Measurements from ENCODE around the gene ZMIZ1.
"Not testable (repeated sequence)": the region's sequence is repeated elsewhere in the genome, so short reads cannot be mapped to it uniquely, and the experiment has no call there.

Gene ZMIZ1

DNA sequence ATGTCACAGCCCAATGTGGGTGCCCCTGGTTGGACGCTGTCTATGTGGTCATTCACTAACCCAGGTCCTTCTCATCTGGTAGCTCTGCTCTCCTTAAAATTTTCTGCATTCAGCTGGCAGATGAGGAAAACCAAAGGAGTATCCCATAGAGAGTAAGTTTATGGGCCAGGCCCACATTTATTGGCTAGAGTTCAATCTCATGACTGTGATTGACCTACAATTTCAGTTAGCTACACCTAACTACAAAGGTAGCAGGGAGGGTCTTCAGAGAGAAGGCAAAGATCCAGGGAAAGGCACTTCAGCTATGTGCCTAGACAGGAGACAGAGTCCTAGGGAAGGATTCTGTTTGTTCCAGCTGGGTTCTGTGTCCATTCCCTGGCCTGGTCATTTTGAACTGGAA, 254.8 kb downstream of the ZMIZ1 start:
- no peak for DNase-seq (ENCODE audit: low spot score)

DNA sequence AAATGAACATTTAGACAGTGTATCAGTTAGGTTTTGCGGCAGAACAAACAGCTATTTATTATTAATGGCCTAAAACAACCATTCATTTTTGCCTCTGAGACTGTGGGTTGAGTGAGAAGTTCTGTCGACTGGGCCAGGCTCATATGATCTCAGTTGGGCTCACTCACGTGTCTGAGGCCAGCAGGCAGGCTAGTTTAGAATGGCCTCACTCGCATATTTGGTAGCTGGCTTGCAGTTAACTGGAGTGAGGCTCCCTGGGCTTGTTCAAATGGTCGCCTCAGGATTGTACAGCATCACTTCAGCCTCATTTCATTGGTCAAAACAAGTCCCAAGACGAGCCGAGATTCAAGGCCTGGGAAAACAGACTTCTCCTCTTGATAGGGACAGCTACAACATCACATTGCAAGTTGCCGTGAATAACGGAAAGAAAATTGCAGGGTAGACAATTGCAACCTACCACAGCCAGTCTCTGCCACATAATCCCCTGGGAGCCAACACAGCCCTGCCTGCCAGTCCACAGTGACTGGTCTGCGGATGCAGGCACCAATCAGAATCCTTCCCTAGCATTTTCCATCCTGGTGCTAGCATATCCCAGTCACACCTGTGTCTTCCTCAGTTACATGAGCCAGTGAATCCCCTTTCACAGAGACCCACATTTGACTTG, 255.4 kb downstream of the ZMIZ1 start:
- DNase-seq (ENCODE audit: low spot score) = no peak

DNA sequence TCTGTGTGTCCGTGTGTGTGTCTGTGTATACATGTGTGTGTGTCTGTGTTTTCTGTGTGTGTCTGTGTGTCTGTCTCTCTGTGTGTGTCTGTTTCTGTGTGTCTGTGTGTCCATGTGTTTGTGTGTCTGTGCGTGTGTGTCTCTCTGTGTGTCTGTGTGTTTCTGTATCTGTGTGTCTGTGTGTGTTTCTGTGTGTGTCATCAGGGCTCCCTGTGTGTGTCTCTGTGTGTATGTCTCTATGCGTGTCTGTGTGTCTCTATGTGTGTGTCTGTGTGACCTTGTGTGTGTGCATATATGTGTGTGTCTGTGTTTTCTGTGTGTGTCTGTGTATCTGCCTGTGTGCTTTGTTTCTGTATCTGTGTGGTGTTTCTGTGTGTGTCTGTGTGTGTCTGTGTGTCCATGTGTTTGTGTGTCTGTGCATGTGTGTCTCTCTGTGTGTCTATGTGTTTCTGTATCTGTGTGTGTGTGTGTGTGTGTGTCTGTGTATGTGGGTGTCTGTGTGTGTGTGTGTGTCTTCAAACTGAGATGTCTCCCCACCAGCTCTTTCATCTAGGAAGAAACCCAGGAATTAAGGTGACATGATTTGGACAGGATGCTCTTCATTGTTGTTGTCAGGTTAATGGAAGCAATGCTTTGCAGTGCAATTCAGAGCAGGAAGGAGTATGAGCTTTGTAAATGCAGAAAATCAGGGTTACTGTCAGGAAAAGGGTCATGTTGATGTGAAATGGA, 257.8 kb downstream of the ZMIZ1 start:
- DNase-seq (ENCODE audit: low spot score) = no peak

DNA sequence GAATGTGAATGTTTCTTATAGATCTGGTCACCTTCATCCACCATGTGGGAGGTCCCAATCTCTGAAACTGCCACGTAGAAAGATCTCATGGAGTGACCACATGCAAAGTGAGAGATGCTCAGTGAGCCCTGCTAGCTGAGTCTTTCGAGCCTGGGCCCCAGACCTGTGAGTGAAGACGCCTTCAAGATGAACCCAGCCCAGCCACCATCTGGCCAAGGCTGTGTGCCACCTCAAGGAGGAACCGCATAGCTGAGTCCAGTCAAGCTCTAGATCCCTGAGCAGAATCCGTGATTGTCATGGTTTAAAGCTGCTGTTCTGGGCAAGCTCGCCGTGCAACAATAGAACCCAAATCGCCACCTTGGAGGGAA, 258.3 kb downstream of the ZMIZ1 start:
- DNase-seq (ENCODE audit: low spot score) = no peak

DNA sequence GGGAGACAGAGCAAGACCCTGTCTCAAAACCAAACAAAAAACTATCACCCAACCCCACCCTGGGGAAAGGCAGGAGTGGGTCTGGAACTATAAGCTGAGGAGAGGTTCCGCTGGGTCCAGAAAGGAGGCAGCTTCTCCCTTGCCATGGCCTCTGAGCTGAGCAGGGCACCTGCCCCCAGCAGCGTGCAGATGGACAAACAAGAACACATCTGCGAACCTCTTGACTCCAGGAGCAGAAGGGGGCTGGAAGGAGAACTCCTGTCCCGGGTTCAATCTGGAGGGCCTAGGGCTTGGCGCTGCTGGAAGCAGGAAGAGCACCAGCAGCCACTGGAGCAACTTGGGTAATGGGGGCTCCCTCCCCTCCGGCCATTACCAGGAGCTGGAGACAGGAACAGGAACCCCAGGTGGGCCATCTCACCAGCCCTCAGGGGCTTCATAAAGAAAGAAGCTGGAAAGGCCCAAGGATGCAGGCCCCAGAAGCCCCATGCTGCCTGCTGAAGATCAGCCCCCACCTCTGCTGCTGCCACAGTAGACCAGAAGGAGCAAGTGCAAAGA, 259.5 kb downstream of the ZMIZ1 start:
- DNase-seq (ENCODE audit: low spot score) = no peak

DNA sequence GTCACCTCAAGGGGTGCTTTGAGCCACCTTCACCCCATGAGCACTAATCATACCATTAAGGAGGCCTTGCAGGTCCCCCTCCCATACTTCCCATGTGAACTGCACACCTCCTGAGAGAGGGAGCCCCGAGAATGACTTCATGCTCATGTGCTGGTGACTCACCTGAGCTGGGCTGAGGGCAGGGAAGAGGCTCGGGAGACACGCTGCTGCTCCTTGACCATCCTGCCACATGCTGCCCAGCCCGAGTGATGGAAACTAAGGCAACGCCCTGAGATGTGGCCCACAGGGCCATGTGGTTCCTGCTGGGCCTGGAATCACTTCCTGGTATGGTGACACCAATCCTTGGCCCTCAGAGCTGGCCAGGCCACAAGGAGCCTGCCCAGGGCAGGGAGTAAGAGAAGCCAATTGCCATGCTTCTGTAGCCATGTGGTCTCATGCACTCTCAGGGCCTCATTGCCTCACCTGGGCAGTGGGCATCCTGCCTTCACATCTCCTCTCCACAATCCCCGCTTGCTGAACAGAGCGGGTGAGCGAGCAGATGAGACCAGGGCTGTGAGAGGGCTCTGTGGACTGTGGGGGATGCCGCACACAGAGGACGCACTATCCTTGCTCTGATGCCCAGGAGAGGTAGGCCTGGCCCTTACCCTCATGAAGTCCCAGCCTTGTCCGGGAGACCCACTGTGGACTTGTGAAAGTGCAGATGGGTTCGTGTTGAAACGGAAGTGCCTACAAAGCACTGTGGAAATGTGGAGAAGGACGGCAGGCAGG, 260.2 kb downstream of the ZMIZ1 start:
- no peak for DNase-seq (ENCODE audit: low spot score)

DNA sequence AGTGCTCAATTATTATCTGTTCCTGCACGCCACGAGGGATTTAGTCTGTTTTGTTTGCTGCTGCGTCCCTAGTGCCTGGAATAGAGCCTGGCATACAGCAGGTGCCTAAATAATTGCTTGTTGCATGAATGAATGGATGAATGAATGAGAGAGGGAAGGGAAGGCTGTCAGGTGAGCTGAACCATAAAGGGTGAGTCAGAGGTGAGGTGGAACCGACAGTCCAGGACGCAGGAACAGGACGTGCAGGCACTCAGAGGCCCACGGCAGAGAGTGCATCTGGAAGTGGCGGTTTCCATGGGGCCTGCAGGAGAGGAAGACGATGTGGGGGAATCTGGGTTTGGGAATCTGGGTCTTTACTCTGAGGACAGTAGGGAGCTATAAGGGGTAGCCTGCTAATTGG, 260.8 kb downstream of the ZMIZ1 start:
- DNase-seq (ENCODE audit: low spot score) = no peak

DNA sequence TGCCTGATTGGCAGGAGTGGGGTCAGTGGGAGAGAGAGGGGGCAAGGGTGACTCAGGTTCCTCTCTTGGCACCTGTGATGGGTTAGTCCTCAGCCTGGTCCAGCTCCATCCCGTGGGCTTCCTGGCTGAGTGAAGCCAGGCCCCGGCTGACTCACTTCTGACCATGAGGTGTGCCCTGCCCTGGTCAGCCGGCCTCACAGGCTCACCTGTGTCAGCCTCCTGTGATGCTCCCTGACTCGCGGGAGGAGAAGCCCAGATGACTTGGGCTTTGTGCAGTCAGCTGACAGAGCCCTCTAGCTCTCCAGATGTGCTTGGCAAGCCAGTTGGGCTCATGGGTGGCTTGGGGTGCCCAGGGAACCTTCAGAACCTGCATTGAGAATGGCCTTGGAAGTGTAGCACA, 262.5 kb downstream of the ZMIZ1 start:
- DNase-seq (ENCODE audit: low spot score) = no peak

DNA sequence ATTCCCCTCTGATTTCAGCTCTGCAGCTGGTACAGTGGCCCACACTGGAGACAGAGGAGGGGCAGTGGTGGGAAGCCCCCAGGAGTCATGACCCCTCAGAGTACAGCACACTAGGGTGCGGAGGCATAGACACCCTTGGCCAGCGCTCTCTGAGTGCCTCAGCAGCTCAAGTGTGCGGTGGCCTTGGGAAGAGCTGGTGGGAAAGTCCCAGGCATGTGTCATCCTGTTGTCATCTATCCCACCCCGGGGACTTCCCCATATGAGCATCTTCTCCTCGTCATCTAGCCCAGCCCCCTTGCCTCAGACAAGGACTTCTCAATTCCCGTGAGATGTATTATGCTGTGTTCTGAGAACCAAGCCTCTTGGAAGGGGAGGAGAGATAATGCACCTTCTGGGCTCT, 262.9 kb downstream of the ZMIZ1 start:
- DNase-seq (ENCODE audit: low spot score) = no peak

DNA sequence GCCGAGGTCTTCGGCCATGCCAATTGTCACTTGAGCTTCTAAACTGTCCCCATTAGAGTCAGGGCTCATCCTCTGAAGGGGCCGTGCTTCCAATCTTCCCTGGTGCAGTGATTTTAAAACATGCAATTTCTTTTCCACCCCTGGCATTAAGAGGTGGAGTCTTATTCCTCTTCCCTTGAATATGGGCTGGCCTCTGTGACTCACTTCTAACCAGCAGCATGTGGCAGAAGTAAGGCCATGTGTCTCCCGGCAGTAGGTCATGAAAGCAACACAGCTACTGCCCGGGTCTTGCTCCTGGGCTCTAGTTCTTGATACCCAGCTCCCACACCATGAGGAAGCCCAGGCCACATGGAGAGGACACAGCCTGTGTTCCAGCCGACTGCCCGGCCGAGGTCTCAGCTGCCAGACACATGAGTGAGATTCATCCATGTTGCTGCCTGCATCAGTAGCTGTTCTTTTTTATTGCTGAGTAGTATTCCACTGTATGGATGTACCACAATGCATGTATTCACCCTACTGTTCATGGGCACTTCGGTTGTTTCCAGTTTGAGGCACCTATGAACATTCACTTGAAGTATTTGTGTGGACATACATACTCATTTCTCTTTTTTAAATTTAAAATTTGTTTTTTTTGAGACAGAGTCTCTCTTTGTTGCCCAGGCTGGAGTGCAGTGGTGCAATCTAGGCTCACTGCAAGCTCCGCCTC, 264.0 kb downstream of the ZMIZ1 start:
- DNase-seq (ENCODE audit: low spot score) = not testable (repeated sequence)

DNA sequence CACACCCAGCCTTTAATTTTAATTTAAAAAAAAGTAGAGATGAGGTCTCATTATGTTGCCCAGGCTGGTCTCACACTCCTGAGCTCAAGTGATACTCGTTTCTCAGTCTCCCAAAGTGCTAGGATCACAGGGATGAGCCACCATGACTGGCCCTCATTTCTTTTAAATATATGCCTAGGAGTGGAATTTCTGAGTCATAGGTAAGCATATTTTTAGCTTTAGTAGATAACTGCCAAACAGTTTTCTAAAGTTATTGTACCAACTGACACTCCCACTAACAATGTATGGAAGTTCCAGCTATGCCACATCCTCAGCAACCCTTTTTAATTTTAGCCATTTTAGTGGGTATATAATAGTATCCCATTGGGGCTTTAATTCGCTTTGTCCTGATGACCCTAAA, 264.7 kb downstream of the ZMIZ1 start:
- DNase-seq (ENCODE audit: low spot score) = no peak

DNA sequence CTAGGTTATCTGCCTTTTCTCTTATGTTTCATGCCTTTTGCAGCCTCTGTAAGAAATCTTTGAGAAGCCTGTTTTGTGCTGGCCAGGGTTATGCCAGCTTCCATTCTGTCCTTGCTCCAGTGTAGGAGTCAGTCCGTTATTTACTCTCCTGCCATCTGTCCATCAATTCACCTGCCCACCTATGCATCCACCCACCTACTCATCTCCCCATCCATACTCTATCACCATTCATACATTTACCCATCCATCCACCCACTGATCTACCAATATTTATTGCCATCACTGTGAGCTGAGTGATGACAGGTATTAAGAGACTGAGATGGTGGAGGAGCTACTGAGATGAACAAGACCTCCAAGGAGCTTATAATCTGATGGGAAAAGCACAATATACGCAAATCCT, 265.8 kb downstream of the ZMIZ1 start:
- DNase-seq (ENCODE audit: low spot score) = no peak

DNA sequence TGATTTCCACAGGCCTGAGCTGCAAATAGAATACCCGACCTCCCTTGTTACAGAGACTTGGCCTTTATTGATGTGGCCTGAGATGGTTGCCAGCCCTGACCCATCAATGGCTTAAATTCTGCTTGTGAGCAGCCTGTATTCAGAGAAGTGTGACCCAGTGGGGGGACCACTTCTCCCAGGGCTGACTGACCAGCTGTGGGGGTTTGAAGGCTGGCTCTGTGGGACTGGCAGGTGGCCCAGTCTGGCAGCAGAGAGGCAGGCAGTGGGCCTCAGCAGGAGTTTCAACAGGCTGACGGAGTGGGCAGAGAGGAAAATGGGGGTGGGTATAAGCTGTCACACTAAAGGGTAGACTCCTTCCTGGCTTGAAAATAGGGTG, 266.3 kb downstream of the ZMIZ1 start:
- no peak for DNase-seq (ENCODE audit: low spot score)

DNA sequence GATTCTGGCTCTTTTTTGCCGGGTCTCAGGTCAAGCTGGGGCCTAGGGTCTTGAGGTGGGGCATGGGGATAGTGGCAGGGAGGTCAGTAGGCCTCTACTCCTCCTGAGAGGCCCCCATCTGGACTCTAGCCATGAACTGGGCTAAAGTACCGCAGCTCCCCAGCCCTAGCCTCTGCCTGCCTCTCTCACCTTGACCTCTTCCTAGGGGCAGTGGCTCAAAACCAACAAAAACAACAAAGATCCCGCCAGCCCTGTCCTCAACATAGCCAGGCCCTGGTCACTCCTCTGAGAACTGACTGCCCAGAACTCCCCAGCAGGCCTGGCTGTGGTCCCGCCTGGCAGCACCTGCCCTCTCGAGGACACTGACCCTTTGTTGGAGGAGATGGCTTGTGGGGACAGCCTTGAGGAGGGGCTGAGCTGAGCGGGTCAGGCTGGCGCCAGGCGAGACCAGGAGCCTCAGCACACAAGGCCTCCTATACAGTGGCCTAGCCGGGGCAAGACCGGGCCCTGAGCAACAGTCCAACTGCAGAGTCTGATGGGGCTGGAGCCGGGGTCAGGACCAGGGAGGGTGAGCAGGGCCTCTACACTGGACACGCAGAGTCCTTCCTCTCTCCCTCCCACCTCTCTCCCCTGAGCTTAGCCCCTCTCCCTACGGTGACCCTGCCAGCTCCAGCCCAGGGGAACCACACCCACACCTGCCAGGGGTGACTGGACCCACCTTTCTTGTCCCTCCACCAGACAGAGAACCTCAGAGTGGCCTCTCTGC, 266.9 kb downstream of the ZMIZ1 start:
- DNase-seq (ENCODE audit: low spot score) = no peak

DNA sequence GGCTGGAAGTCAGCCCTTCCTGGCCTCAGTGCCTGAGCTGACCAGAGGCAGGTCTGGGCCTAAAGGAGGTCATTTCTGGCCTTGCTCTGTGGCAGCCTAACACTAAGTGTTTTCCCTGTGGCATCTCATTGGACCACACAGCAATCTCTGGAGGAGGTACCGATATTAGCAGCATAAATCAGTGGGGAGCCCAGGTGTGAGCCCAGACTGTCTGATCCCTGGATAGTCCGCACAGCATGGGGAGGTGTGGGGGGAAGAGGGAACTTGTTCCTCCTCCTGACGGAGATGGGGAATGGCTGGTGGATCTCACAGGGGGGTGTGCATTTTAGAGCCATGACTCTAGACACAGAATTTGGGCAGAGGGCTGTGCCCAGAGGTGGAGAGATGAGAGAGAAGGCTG, 267.5 kb downstream of the ZMIZ1 start:
- no peak for DNase-seq (ENCODE audit: low spot score)

DNA sequence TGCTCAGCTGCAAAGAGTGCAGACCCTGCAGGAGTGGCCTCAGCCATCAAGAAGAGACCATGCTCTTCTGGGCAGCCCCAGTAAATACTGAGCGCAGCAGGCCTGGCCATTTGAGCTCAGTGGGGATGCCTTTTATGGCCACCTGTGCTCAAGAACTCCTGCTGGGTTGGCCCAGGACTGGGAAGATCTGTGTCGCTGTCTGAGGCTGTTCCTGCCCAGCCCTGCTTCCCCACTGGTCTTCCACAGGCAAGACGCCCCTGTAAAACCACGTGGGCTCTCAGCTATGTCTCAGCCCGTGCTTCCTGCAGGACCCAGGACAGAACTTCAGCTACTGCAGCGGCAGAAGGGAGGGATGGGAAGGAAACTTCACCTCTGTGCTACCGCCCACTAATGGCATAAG, 268.0 kb downstream of the ZMIZ1 start:
- no peak for DNase-seq (ENCODE audit: low spot score)

DNA sequence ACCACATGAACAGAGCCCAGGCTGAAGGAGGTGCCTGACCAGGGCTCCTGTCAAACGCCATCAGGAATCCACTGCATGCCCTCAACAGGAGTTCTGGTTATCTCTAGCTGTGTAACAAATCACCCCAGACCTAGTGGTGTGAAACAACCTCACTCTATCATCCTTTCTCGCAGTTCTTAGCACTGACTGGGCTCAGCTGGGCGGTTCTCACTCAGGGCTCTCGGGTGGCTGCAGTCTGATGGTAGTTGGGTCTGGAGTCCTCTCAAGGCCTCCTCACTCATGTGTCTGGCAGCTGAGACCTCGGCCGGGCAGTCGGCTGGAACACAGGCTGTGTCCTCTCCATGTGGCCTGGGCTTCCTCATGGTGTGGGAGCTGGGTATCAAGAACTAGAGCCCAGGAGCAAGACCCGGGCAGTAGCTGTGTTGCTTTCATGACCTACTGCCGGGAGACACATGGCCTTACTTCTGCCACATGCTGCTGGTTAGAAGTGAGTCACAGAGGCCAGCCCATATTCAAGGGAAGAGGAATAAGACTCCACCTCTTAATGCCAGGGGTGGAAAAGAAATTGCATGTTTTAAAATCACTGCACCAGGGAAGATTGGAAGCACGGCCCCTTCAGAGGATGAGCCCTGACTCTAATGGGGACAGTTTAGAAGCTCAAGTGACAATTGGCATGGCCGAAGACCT, 269.2 kb downstream of the ZMIZ1 start:
- not testable (repeated sequence) for DNase-seq (ENCODE audit: low spot score)

DNA sequence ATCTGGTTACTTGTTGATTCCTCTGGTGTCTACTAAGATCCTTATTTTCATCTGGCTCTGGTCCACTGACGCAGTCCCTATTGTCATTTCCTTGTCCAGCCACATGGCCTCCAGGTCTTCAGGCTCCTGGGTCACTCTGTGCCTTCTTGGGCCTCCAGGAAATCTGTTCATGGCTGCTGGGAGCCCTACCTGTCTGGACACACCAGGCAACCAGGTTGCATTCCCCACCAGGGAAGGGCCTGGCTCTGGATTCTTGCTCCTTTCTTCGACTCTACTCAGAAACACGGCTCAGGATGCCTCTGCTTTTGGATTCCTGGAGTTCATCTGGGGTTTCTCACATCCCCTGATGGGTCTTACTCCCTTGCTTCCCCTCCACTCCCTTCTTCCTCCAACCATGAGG, 270.5 kb downstream of the ZMIZ1 start:
- DNase-seq (ENCODE audit: low spot score) = no peak

DNA sequence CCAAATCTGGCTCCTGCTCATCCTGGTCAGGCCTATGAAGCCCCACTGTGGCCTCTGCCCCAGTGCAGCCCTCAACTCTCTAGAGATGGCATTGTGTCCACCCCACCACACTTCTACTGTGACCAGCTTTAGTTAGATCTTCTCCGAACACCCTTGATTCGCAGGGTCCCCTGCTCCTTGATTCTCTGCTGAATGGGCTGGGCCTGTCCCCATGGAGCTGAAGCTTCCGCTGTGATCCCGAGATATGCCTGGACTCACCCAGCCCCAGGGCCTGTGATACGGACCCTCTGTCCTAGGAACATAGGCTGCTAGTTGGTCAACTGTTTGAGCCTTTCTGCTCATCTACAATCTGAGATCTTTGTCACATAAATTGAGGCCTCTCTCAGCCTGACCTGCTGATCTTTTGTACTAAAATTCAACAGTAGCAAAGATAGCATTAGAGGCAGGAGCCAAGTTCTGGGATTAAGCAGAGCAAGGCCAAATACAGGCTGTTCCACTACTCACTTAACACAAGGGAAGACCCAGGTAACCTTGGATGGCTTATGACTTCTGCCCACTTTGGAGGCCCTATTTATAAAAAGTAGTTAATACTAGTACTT, 272.0 kb downstream of the ZMIZ1 start:
- DNase-seq (ENCODE audit: low spot score) = no peak

DNA sequence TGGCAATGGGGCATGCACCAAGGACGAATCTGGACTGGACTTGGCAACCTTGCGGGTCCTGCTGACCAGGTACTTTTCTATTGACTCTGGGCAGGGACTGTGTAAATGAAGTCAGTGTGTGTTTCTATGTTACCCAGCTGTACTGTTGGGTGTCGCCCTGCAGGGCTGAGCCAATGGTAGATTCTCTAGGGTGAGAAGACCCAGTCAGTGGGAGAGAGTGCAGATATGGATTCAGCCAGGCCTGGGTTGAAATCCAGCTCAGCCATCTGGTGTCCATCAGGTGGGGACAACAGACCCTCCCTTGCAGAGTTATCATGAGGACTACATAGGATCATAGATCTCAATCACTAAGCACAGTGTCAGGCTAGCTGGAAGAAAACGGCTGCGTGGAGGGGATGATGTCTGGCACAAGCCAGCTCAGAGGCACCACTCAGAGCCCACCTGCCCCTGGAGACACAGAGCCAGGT, 273.6 kb downstream of the ZMIZ1 start:
- no peak for DNase-seq (ENCODE audit: low spot score)

Data from kidney capillary endothelial cell (primary cell).